Ascending aorta (tissue), 2 donors: ENCODE measurements around the gene MGLL. TPM values are rescaled to one million over a fixed set of nuclear protein-coding genes. Genes with fewer than 3 reads are reported as not detected.

Experiments
- DNase-seq, 2 donors: peaks; one replicate each; pipeline ENCODE4 v3.0.0-alpha.2; 2019; ENCODE audit warnings: low spot score in 2 of 2
- H3K27ac ChIP-seq, 2 donors: fragments of 200-600 bp; sonication (generic); one replicate each; pipeline ENCODE4 v1.5.1; 2016 to 2017; ENCODE audit warnings: mild to moderate bottlenecking in 1 of 2
- H3K27me3 ChIP-seq: fragments of 200-600 bp; sonication (generic); one replicate; pipeline ENCODE4 v1.5.1; 2017
- H3K36me3 ChIP-seq, 2 donors: fragments of 200-600 bp; sonication (generic); one replicate each; pipeline ENCODE4 v1.5.1; 2016
- H3K4me1 ChIP-seq, 2 donors: fragments of 200-600 bp; sonication (generic); one replicate each; pipeline ENCODE4 v1.5.1; 2016 to 2017; ENCODE audit warnings: mild to moderate bottlenecking in 1 of 2
- H3K4me3 ChIP-seq, 2 donors: fragments of 200-600 bp; sonication (generic); one replicate each; pipeline ENCODE4 v1.5.1; 2016 to 2017; ENCODE audit warnings: mild to moderate bottlenecking in 1 of 2
- H3K9me3 ChIP-seq, 2 donors: fragments of 200-600 bp; sonication (generic); one replicate each; pipeline ENCODE4 v1.5.1; 2016
- CTCF ChIP-seq, 3 experiments: fragments of 200-600 bp in 2 of 3; fragments of 450-650 bp in 1 of 3; sonication (generic) in 2 of 3; IDR thresholded peaks; one replicate each; pipeline ENCODE4 v1.5.1; 2016 to 2019; ENCODE audit warnings: antibody characterized with exemption in 3 of 3, mild to moderate bottlenecking in 1 of 3, moderate library complexity in 1 of 3
- intact Hi-C: fragments of 100-400 bp; cut with DNase I; formaldehyde crosslinking; loops from one replicate; pipeline ENCODE4 v1.15.1; 2023
- total RNA-seq: library from RNA; depleted of rRNA; stranded (reverse); fragments of >200 nt; gene quantifications from one replicate; pipeline ENCODE4 v1.1.0, GENCODE V29; 2016

Gene MGLL
- total RNA-seq, 1 donor from 2014 or later, result 101 TPM

GRCh38 chr3:127814325-127814781 is 8.0 kb downstream of the MGLL start:
- no peak for DNase-seq
- Histone ChIP-seq H3K9me3 (no peaks in the 10 kb centered on the region), H3K27me3 (no peaks in the 10 kb centered on the region), H3K36me3 (peaks cover 10 to 50% of the 10 kb centered on the region in 2 donors), H3K4me3 (no peak overlapping the region), H3K27ac (no peak overlapping the region), H3K4me1 (peaks cover 0 to 7% of the 10 kb centered on the region in 2 donors)
- intact Hi-C loops, result no loop called here
- TF ChIP-seq CTCF (IDR thresholded peaks at IDR 0.05), result no peak

GRCh38 chr3:127812151-127812550 is 10.2 kb downstream of the MGLL start:
- Histone ChIP-seq H3K36me3 (peaks cover 10 to 53% of the 10 kb centered on the region in 2 donors), H3K9me3 (no peaks in the 10 kb centered on the region), H3K27me3 (no peaks in the 10 kb centered on the region), H3K4me1 (peaks cover 0 to 2% of the 10 kb centered on the region in 2 donors), H3K27ac (no peak overlapping the region), H3K4me3 (no peak overlapping the region)
- intact Hi-C loops, result no loop called here
- no peak for TF ChIP-seq CTCF (IDR thresholded peaks at IDR 0.05)
- no peak for DNase-seq

GRCh38 chr3:127811717-127812116 is 10.6 kb downstream of the MGLL start:
- H3K9me3 ChIP-seq, result no peaks in the 10 kb centered on the region
- H3K27me3 ChIP-seq, result no peaks in the 10 kb centered on the region
- no peak for TF ChIP-seq CTCF (IDR thresholded peaks at IDR 0.05)
- no peak overlapping the region for H3K27ac ChIP-seq
- H3K36me3 ChIP-seq, result peaks cover 10 to 51% of the 10 kb centered on the region in 2 donors
- no peak for DNase-seq
- intact Hi-C loops, result no loop called here
- H3K4me1 ChIP-seq, result no peaks in the 10 kb centered on the region
- no peak overlapping the region for H3K4me3 ChIP-seq

- intact Hi-C loops, result no loop called here
- Histone ChIP-seq H3K4me3 (no peak overlapping the region), H3K9me3 (no peaks in the 10 kb centered on the region), H3K4me1 (no peaks in the 10 kb centered on the region), H3K27me3 (no peaks in the 10 kb centered on the region), H3K27ac (no peak overlapping the region), H3K36me3 (peaks cover 10 to 32% of the 10 kb centered on the region in 2 donors)
- TF ChIP-seq CTCF (IDR thresholded peaks at IDR 0.05), result no peak
- DNase-seq, result peak in 1 of 2 donors; percentile 28
These were observed 12.7 kb downstream of the MGLL start for GRCh38 chr3:127809611-127810010.

- Histone ChIP-seq H3K27me3 (no peaks in the 10 kb centered on the region), H3K9me3 (no peaks in the 10 kb centered on the region), H3K36me3 (peaks cover 10 to 31% of the 10 kb centered on the region in 2 donors), H3K4me1 (no peaks in the 10 kb centered on the region), H3K27ac (no peak overlapping the region), H3K4me3 (no peak overlapping the region)
- DNase-seq, result no peak
- TF ChIP-seq CTCF (IDR thresholded peaks at IDR 0.05), result no peak
- intact Hi-C loops, result no loop called here
These were observed 13.1 kb downstream of the MGLL start for GRCh38 chr3:127809211-127809610.

- no peak for DNase-seq
- intact Hi-C loops, result no loop called here
- no peaks in the 10 kb centered on the region for H3K9me3 ChIP-seq
- no peak for TF ChIP-seq CTCF (IDR thresholded peaks at IDR 0.05)
- H3K27ac ChIP-seq, result no peak overlapping the region
- H3K27me3 ChIP-seq, result no peaks in the 10 kb centered on the region
- peaks cover 9 to 21% of the 10 kb centered on the region in 2 donors for H3K36me3 ChIP-seq
- H3K4me3 ChIP-seq, result no peak overlapping the region
- no peaks in the 10 kb centered on the region for H3K4me1 ChIP-seq
These were observed 14.1 kb downstream of the MGLL start for GRCh38 chr3:127808197-127808596.
